Measurements from ENCODE around the gene EXOC3. TPM values are rescaled to one million over a fixed set of nuclear protein-coding genes. Genes with fewer than 3 reads are reported as not detected.

The EXOC3 gene
- total RNA-seq, 1 experiment from 2014 or later: 21.9 TPM

- DNase-seq (ENCODE audit: low read depth): no peak
- in situ Hi-C loops (cut with HindIII; ENCODE audit: low pct_unique_long_range_greater_than_20kb, low sequenced_read_pairs): no loop called here
These were observed 20.4 kb upstream of the EXOC3 start for GRCh38 chr5:422323-423232.

GRCh38 chr5:423233-423565, 19.8 kb upstream of the EXOC3 start:
- DNase-seq (ENCODE audit: low read depth): no peak
- in situ Hi-C loops (cut with HindIII; ENCODE audit: low pct_unique_long_range_greater_than_20kb, low sequenced_read_pairs): no loop called here

- in situ Hi-C loops (cut with HindIII; ENCODE audit: low pct_unique_long_range_greater_than_20kb, low sequenced_read_pairs): no loop called here
- DNase-seq (ENCODE audit: low read depth): no peak
These were observed 19.2 kb upstream of the EXOC3 start for GRCh38 chr5:423626-424261.

- in situ Hi-C loops (cut with HindIII; ENCODE audit: low pct_unique_long_range_greater_than_20kb, low sequenced_read_pairs): no loop called here
- no peak for DNase-seq (ENCODE audit: low read depth)
These were observed 18.5 kb upstream of the EXOC3 start for GRCh38 chr5:424301-425110.

GRCh38 chr5:425714-426113, 17.3 kb upstream of the EXOC3 start:
- DNase-seq (ENCODE audit: low read depth): no peak
- in situ Hi-C loops (cut with HindIII; ENCODE audit: low pct_unique_long_range_greater_than_20kb, low sequenced_read_pairs): no loop called here

- in situ Hi-C loops (cut with HindIII; ENCODE audit: low pct_unique_long_range_greater_than_20kb, low sequenced_read_pairs): no loop called here
- no peak for DNase-seq (ENCODE audit: low read depth)
These were observed 16.5 kb upstream of the EXOC3 start for GRCh38 chr5:426392-426976.

GRCh38 chr5:427415-428087, 15.4 kb upstream of the EXOC3 start:
- in situ Hi-C loops (cut with HindIII; ENCODE audit: low pct_unique_long_range_greater_than_20kb, low sequenced_read_pairs): no loop called here
- no peak for DNase-seq (ENCODE audit: low read depth)

GRCh38 chr5:428219-428618, 14.8 kb upstream of the EXOC3 start:
- no peak for DNase-seq (ENCODE audit: low read depth)
- in situ Hi-C loops (cut with HindIII; ENCODE audit: low pct_unique_long_range_greater_than_20kb, low sequenced_read_pairs): no loop called here

GRCh38 chr5:428754-429452, 14.1 kb upstream of the EXOC3 start:
- DNase-seq (ENCODE audit: low read depth): no peak
- in situ Hi-C loops (cut with HindIII; ENCODE audit: low pct_unique_long_range_greater_than_20kb, low sequenced_read_pairs): no loop called here

GRCh38 chr5:429453-430188, 13.4 kb upstream of the EXOC3 start:
- in situ Hi-C loops (cut with HindIII; ENCODE audit: low pct_unique_long_range_greater_than_20kb, low sequenced_read_pairs): no loop called here
- no peak for DNase-seq (ENCODE audit: low read depth)

- in situ Hi-C loops (cut with HindIII; ENCODE audit: low pct_unique_long_range_greater_than_20kb, low sequenced_read_pairs): no loop called here
- no peak for DNase-seq (ENCODE audit: low read depth)
These were observed 12.6 kb upstream of the EXOC3 start for GRCh38 chr5:430214-430925.

GRCh38 chr5:431001-431710, 11.8 kb upstream of the EXOC3 start:
- in situ Hi-C loops (cut with HindIII; ENCODE audit: low pct_unique_long_range_greater_than_20kb, low sequenced_read_pairs): no loop called here
- no peak for DNase-seq (ENCODE audit: low read depth)

GRCh38 chr5:431711-432050, 11.3 kb upstream of the EXOC3 start:
- in situ Hi-C loops (cut with HindIII; ENCODE audit: low pct_unique_long_range_greater_than_20kb, low sequenced_read_pairs): no loop called here
- no peak for DNase-seq (ENCODE audit: low read depth)

- DNase-seq (ENCODE audit: low read depth): no peak
- in situ Hi-C loops (cut with HindIII; ENCODE audit: low pct_unique_long_range_greater_than_20kb, low sequenced_read_pairs): no loop called here
These were observed 10.6 kb upstream of the EXOC3 start for GRCh38 chr5:432201-432927.

GRCh38 chr5:432928-433791, 9.8 kb upstream of the EXOC3 start:
- DNase-seq (ENCODE audit: low read depth): no peak
- in situ Hi-C loops (cut with HindIII; ENCODE audit: low pct_unique_long_range_greater_than_20kb, low sequenced_read_pairs): no loop called here

Data from Caki2 (cell line).